ENCODE data around the gene ECEL1.

DNA sequence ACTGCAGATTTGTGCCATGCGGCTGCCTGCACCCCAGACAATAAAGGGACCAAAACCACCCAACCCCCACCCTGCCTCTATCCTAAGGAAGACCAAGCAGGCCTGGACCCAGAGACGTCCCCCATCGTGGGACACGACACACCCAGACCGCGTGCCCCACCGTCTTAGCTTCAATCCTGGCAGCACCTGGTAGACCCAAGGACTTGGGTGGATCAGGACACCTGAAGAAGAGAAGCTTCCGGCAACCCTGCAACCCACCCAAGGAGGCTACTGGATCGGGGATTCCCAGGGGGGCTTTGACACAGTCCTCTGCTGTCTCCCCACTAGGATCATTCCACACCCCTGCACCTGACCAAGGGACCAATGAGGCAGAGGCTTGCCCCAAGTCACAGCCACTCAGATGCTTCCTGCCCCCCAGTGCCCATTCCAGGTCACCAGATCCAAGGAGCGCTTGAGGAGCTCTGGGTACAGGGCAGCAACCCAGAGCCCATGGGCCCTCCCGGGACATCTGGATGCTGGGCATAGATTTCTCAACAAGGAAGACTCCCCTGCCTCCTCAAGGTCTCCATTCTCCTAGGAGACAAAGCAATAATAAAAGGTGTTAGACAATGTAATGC is 28.1 kb downstream of the ECEL1 start:
- TF ChIP-seq, protein P1, sequence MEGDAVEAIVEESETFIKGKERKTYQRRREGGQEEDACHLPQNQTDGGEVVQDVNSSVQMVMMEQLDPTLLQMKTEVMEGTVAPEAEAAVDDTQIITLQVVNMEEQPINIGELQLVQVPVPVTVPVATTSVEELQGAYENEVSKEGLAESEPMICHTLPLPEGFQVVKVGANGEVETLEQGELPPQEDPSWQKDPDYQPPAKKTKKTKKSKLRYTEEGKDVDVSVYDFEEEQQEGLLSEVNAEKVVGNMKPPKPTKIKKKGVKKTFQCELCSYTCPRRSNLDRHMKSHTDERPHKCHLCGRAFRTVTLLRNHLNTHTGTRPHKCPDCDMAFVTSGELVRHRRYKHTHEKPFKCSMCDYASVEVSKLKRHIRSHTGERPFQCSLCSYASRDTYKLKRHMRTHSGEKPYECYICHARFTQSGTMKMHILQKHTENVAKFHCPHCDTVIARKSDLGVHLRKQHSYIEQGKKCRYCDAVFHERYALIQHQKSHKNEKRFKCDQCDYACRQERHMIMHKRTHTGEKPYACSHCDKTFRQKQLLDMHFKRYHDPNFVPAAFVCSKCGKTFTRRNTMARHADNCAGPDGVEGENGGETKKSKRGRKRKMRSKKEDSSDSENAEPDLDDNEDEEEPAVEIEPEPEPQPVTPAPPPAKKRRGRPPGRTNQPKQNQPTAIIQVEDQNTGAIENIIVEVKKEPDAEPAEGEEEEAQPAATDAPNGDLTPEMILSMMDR (conservative IDR thresholded peaks at IDR 0.05) = no peak
- no peak for TF ChIP-seq EZH2 (IDR thresholded peaks at IDR 0.05; ENCODE audit: low read depth)

All from PC-9 (cell line).